Panc1 (cell line): ENCODE data around the gene S100A10.

ENCODE experiments used
- CTCF ChIP-seq: fragments of 450-650 bp; IDR thresholded peaks from 2 replicates; pipeline ENCODE4 v1.5.1; 2017; ENCODE audit warnings: mild to moderate bottlenecking
- POLR2AphosphoS5 ChIP-seq: IDR thresholded peaks from 2 replicates; pipeline ENCODE4 v1.6.1; 2012; ENCODE audit warnings: mild to moderate bottlenecking, low read depth, low read length, moderate library complexity
- SIN3A ChIP-seq: IDR thresholded peaks from 2 replicates; pipeline ENCODE4 v1.6.1; 2012; ENCODE audit warnings: low read depth, mild to moderate bottlenecking, low read length, moderate library complexity, borderline replicate concordance; ENCODE audit not compliant: insufficient read depth

- TF ChIP-seq POLR2AphosphoS5 (no peak), CTCF (no peak), SIN3A (no peak)
Measured at GRCh38 chr1:151940541-151940940, 53.1 kb downstream of the S100A10 start.
